ENCODE data around the gene DRAXIN. TPM values are rescaled to one million over a fixed set of nuclear protein-coding genes. Genes with fewer than 3 reads are reported as not detected.

DRAXIN gene
- total RNA-seq, 1 experiment from 2014 or later, result 7.0 TPM

- no peak for DNase-seq (ENCODE audit: low spot score)
Measured at GRCh38 chr1:11761285-11761684, 69.8 kb downstream of the DRAXIN start.

GRCh38 chr1:11761988-11762406, 70.5 kb downstream of the DRAXIN start, which contains the start of gene C1orf167:
C1orf167 (plus strand) TSS chr1:11762193; CDS start chr1:11764401, 2,208 bp downstream.
- DNase-seq (ENCODE audit: low spot score), result no peak

- DNase-seq (ENCODE audit: low spot score), result no peak
Measured at GRCh38 chr1:11764115-11764514, 72.6 kb downstream of the DRAXIN start.

- DNase-seq (ENCODE audit: low spot score), result no peak
Measured at GRCh38 chr1:11764519-11764918, 73.0 kb downstream of the DRAXIN start.

GRCh38 chr1:11765661-11766428, 74.3 kb downstream of the DRAXIN start:
- DNase-seq (ENCODE audit: low spot score), result no peak

GRCh38 chr1:11766429-11766776, 74.9 kb downstream of the DRAXIN start:
- no peak for DNase-seq (ENCODE audit: low spot score)

- no peak for DNase-seq (ENCODE audit: low spot score)
Measured at GRCh38 chr1:11767922-11768704, 76.6 kb downstream of the DRAXIN start.

- DNase-seq (ENCODE audit: low spot score), result no peak
Measured at GRCh38 chr1:11768821-11769220, 77.3 kb downstream of the DRAXIN start.

GRCh38 chr1:11769274-11769673, 77.8 kb downstream of the DRAXIN start:
- DNase-seq (ENCODE audit: low spot score), result no peak

- no peak for DNase-seq (ENCODE audit: low spot score)
Measured at GRCh38 chr1:11770011-11770410, 78.5 kb downstream of the DRAXIN start.

- DNase-seq (ENCODE audit: low spot score), result no peak
Measured at GRCh38 chr1:11771481-11772043, 80.1 kb downstream of the DRAXIN start.

- no peak for DNase-seq (ENCODE audit: low spot score)
Measured at GRCh38 chr1:11772458-11772857, 80.9 kb downstream of the DRAXIN start.

- DNase-seq (ENCODE audit: low spot score), result no peak
Measured at GRCh38 chr1:11774753-11775152, 83.2 kb downstream of the DRAXIN start.

Other genes with a start within 250 kb of the DRAXIN start
- gene DISP3, start 212.6 kb upstream of the DRAXIN start, total RNA-seq (2014; rRNA removed; shearing (Covaris generic)), result 0.14 TPM in 2 replicates
- gene FBXO2, start 37.3 kb upstream of the DRAXIN start, total RNA-seq (2014; rRNA removed; shearing (Covaris generic)), result 1.3 and 1.9 TPM in 2 replicates
- gene FBXO44, start 36.8 kb upstream of the DRAXIN start, total RNA-seq (2014; rRNA removed; shearing (Covaris generic)), result 17.6 and 18.5 TPM in 2 replicates
- gene FBXO6, start 27.5 kb upstream of the DRAXIN start, total RNA-seq (2014; rRNA removed; shearing (Covaris generic)), result not detected in 2 replicates
- gene MAD2L2, start 10.6 kb upstream of the DRAXIN start, total RNA-seq (2014; rRNA removed; shearing (Covaris generic)), result 70.3 and 72.0 TPM in 2 replicates
- gene AGTRAP, start 44.4 kb downstream of the DRAXIN start, total RNA-seq (2014; rRNA removed; shearing (Covaris generic)), result 36.5 and 41.7 TPM in 2 replicates
- not detected in 2 replicates for gene C1orf167, start 70.5 kb downstream of the DRAXIN start, total RNA-seq (2014; rRNA removed; shearing (Covaris generic))
- 3.5 and 4.6 TPM in 2 replicates for gene MTHFR, start 114.3 kb downstream of the DRAXIN start, total RNA-seq (2014; rRNA removed; shearing (Covaris generic))
- 1.3 and 4.1 TPM in 2 replicates for gene CLCN6, start 114.5 kb downstream of the DRAXIN start, total RNA-seq (2014; rRNA removed; shearing (Covaris generic))
- not detected in 2 replicates for gene NPPA, start 156.1 kb downstream of the DRAXIN start, total RNA-seq (2014; rRNA removed; shearing (Covaris generic))
- 6.5 and 12.8 TPM in 2 replicates for gene NPPB, start 167.2 kb downstream of the DRAXIN start, total RNA-seq (2014; rRNA removed; shearing (Covaris generic))
- gene KIAA2013, start 234.7 kb downstream of the DRAXIN start, total RNA-seq (2014; rRNA removed; shearing (Covaris generic)), result 37.5 and 42.5 TPM in 2 replicates
- gene PLOD1, start 243.0 kb downstream of the DRAXIN start, total RNA-seq (2014; rRNA removed; shearing (Covaris generic)), result 58.0 and 68.4 TPM in 2 replicates